OCI-LY7 (cell line): ENCODE data around the gene KCNN3. TPM values are rescaled to one million over a fixed set of nuclear protein-coding genes. Genes with fewer than 3 reads are reported as not detected.
A peak's percentile ranks its signal among the peaks of the same experiment; 100 is the strongest.

Source experiments
- BruUV-seq: library from RNA; stranded (reverse); fragments of 400-500 nt; replicated peaks from 2 replicates; lab custom pipeline; 2021; lab: Mats Ljungman, UMichigan
- CTCF ChIA-PET: fragments of 300-600 bp; sonication (Branson Sonifier 250); formaldehyde crosslinking; loops from one replicate; lab custom pipeline; 2022; ENCODE audit warnings: antibody characterized with exemption; ENCODE audit not compliant: unreplicated experiment; lab: Charles Lee
- POLR2A ChIA-PET: fragments of 300-600 bp; sonication (Branson Sonifier 250); formaldehyde crosslinking; loops from one replicate; lab custom pipeline; 2022; ENCODE audit warnings: antibody characterized with exemption; lab: Charles Lee
- DNase-seq: peaks from one replicate; pipeline ENCODE4 v3.0.0-alpha.2; 2015; ENCODE audit warnings: low spot score
- H2AFZ ChIP-seq: fragments of 200-600 bp; sonication (generic), shearing (Covaris generic); 2 replicates; pipeline ENCODE4 v1.6.1; 2014; ENCODE audit warnings: mild to moderate bottlenecking, antibody characterized with exemption, low read length, moderate library complexity
- H3K27ac ChIP-seq: fragments of 200-600 bp; sonication (generic); 2 replicates; pipeline ENCODE4 v1.5.1; 2014; ENCODE audit warnings: mixed run types, low read depth, mild to moderate bottlenecking, moderate library complexity, low read length, inconsistent platforms; ENCODE audit not compliant: poor library complexity, severe bottlenecking
- H3K36me3 ChIP-seq: fragments of 200-600 bp; sonication (generic); 2 replicates; pipeline ENCODE4 v1.6.1; 2014; ENCODE audit warnings: mild to moderate bottlenecking, antibody characterized with exemption, low read length, moderate library complexity, mixed read lengths; ENCODE audit not compliant: insufficient read depth
- H3K4me1 ChIP-seq: fragments of 200-600 bp; sonication (generic); 2 replicates; pipeline ENCODE4 v1.5.1; 2014; ENCODE audit warnings: mild to moderate bottlenecking, low read length; ENCODE audit not compliant: insufficient read depth, poor library complexity, severe bottlenecking
- H3K4me2 ChIP-seq: fragments of 200-600 bp; sonication (generic); 2 replicates; pipeline ENCODE4 v1.6.1; 2014; ENCODE audit warnings: mild to moderate bottlenecking, low read length
- H3K4me3 ChIP-seq: fragments of 200-600 bp; sonication (generic); 2 replicates; pipeline ENCODE4 v1.5.1; 2014; ENCODE audit warnings: mild to moderate bottlenecking, low read depth, low read length; ENCODE audit not compliant: poor library complexity, severe bottlenecking
- H3K79me2 ChIP-seq: fragments of 200-600 bp; sonication (generic); 2 replicates; pipeline ENCODE4 v1.6.1; 2016; ENCODE audit warnings: low read depth, mild to moderate bottlenecking, low read length, moderate library complexity, mixed read lengths; ENCODE audit not compliant: insufficient read depth
- H3K9me2 ChIP-seq: fragments of 200-600 bp; sonication (generic); 2 replicates; pipeline ENCODE4 v1.6.1; 2016; ENCODE audit warnings: mild to moderate bottlenecking, low read length, mixed read lengths; ENCODE audit not compliant: insufficient read depth
- H3K9me3 ChIP-seq: fragments of 200-600 bp; sonication (generic); 2 replicates; pipeline ENCODE4 v1.6.1; 2014; ENCODE audit warnings: mild to moderate bottlenecking, mixed run types, low read length, mixed read lengths
- H4K20me1 ChIP-seq: fragments of 200-600 bp; sonication (generic); 2 replicates; pipeline ENCODE4 v1.6.1; 2014; ENCODE audit warnings: mild to moderate bottlenecking, antibody characterized with exemption, low read length, moderate library complexity, mixed read lengths; ENCODE audit not compliant: insufficient read depth
- EZH2phosphoT487 ChIP-seq: fragments of 200-600 bp; sonication (generic); IDR thresholded peaks from 2 replicates; pipeline ENCODE4 v1.6.1; 2018; ENCODE audit warnings: low read depth, borderline replicate concordance, mild to moderate bottlenecking, mixed run types, antibody characterized with exemption, low read length, moderate library complexity, mixed read lengths
- intact Hi-C: fragments of 100-400 bp; cut with micrococcal nuclease; formaldehyde crosslinking; loops from one replicate; pipeline ENCODE4 v1.10.0; 2022; ENCODE audit not compliant: unreplicated experiment
- total RNA-seq, 2 experiments: library from RNA; depleted of rRNA in 1 of 2; stranded (reverse); fragments of >200 nt in 1 of 2; shearing (Covaris generic) in 1 of 2; gene quantifications; 2 replicates each; pipeline ENCODE4 v1.2.3, GENCODE V29; 2014 to 2022
- TF ChIP-seq, protein P1 (sequence below): fragments of 200-600 bp; sonication (generic); conservative IDR thresholded peaks from 2 replicates; pipeline ENCODE4 v1.5.1; 2014; ENCODE audit warnings: mild to moderate bottlenecking, antibody characterized with exemption, low read length, moderate library complexity, mixed read lengths

The KCNN3 gene
- total RNA-seq, 2 experiments from 2014 or later, result 14.8 to 50.8 TPM

DNA sequence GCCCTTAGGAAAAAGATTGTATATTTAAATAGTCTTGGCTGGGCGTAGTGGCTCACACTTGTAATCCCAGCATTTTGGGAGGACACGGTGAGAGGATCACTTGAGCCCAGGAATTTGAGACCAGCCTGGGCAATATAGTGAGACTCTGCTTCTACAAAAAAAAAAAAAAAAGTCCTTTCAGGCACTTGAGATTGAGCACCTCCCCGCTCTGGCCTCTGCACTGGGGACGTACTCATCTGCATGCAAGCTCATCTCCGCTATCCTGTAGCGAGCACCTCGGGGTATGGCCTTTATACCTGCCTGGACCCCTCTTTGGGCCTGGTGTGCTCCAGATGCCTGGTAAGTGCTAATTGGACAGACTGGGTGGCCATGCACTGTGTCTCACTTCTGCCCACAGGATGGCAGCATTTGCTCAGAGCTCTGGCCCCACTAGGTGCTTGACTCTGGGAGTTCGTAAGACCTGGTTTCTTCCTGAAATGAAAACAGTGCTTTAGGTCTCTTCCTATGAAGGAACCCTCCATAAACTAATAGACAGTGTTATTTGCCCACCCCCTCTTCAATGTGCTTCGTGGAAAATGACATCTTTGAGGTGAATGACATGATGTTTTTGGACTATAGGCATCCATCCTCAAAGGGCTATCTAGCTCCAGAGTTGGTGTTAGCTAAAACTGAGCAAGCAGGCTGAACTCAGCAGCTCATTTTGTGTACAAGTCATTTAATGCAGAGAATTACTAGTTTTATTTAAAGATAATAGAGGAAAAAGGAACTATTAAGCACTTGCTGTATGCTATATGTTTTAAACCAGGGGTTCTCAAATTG, 200.4 kb downstream of the KCNN3 start:
- Histone ChIP-seq H3K36me3 (no peaks in the 10 kb centered on the region), H3K9me2 (no peaks in the 10 kb centered on the region), H3K27ac (no peak overlapping the region), H4K20me1 (no peaks in the 10 kb centered on the region), H3K4me2 (0 out of 2 replicates have a peak overlapping the region, but pooled peaks have one; percentile 7), H3K79me2 (no peaks in the 10 kb centered on the region), H3K4me1 (peaks cover 8% of the 10 kb centered on the region), H3K4me3 (no peak overlapping the region), H3K9me3 (no peaks in the 10 kb centered on the region), H2AFZ (peak overlapping the region; percentile 72)
- intact Hi-C loops, result loop anchor here (1.0 to 2.0 kb wide), 5 partner anchors 110 to 415 kb away; partner anchors contain the start of gene EFNA4
- BruUV-seq, result no TSS peak
- CTCF ChIA-PET, result interaction anchor here (0.6 to 1.4 kb wide), 4 partner anchors 17 to 209 kb away, joined by 3 to 5 read pairs (median 4); no protein-coding TSS in a partner anchor
- POLR2A ChIA-PET, result interaction anchor here (0.6 to 1.1 kb wide), 4 partner anchors 16 to 370 kb away, joined by 3 to 5 read pairs (median 3); partner anchors contain the start of gene PMVK
- TF ChIP-seq, protein P1, sequence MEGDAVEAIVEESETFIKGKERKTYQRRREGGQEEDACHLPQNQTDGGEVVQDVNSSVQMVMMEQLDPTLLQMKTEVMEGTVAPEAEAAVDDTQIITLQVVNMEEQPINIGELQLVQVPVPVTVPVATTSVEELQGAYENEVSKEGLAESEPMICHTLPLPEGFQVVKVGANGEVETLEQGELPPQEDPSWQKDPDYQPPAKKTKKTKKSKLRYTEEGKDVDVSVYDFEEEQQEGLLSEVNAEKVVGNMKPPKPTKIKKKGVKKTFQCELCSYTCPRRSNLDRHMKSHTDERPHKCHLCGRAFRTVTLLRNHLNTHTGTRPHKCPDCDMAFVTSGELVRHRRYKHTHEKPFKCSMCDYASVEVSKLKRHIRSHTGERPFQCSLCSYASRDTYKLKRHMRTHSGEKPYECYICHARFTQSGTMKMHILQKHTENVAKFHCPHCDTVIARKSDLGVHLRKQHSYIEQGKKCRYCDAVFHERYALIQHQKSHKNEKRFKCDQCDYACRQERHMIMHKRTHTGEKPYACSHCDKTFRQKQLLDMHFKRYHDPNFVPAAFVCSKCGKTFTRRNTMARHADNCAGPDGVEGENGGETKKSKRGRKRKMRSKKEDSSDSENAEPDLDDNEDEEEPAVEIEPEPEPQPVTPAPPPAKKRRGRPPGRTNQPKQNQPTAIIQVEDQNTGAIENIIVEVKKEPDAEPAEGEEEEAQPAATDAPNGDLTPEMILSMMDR, result peak; percentile 97
- no peak for TF ChIP-seq EZH2phosphoT487
- DNase-seq, result peak; percentile 89

GRCh38 chr1:154666051-154666790, 203.9 kb downstream of the KCNN3 start:
- DNase-seq, result no peak
- Histone ChIP-seq H3K36me3 (no peaks in the 10 kb centered on the region), H2AFZ (no peak overlapping the region), H3K79me2 (no peaks in the 10 kb centered on the region), H3K4me3 (no peak overlapping the region), H3K27ac (no peak overlapping the region), H3K9me3 (no peaks in the 10 kb centered on the region), H3K9me2 (no peaks in the 10 kb centered on the region), H4K20me1 (no peaks in the 10 kb centered on the region), H3K4me2 (no peak overlapping the region), H3K4me1 (peaks cover 8% of the 10 kb centered on the region)
- BruUV-seq, result no TSS peak
- ChIA-PET POLR2A (no interaction called here), CTCF (interaction anchor here (0.6 kb wide), 1 partner anchor 378 kb away, joined by 3 read pairs; no protein-coding TSS in a partner anchor)
- intact Hi-C loops, result no loop called here
- no peak for TF ChIP-seq EZH2phosphoT487
- TF ChIP-seq, protein P1, result no peak
